Left cardiac atrium (tissue), 4 donors: ENCODE results near the gene DOCK1. TPM values are rescaled to one million over a fixed set of nuclear protein-coding genes. Genes with fewer than 3 reads are reported as not detected.
A peak's percentile ranks its signal among the peaks of the same experiment; 100 is the strongest.
"Not testable (repeated sequence)": the region's sequence is repeated elsewhere in the genome, so short reads cannot be mapped to it uniquely, and the experiment has no call there.

ENCODE experiments used
- ATAC-seq, 2 donors: fragments of 200-7000 bp; cut with Tn5 transposase; one replicate each; pipeline ENCODE4 v1.9.1; 2020; ENCODE audit warnings: mild to moderate bottlenecking in 2 of 2, moderate library complexity in 2 of 2
- DNase-seq: peaks from one replicate; pipeline ENCODE4 v3.0.0-alpha.2; 2020
- intact Hi-C, 2 donors: fragments of 100-400 bp; cut with DNase I; formaldehyde crosslinking; loops; one replicate each; pipeline versions ENCODE4 v1.14.1 to v1.15.1; 2022 to 2023
- total RNA-seq, 2 donors: library from RNA; stranded (reverse); fragmentation: NEBNext Ultra II Directional; extraction: Animal tissue kit (Norgen Biotek cat#: 25700); gene quantifications; one replicate each; pipeline ENCODE4 v1.2.1, GENCODE V29; 2021
- donor health status: DM: no; HTN: yes; CAD: no.
- donor health status: DM: no; HTN: yes; CAD: no; lungs with severe emphysema.
- donor health status: DM: yes; HTN: yes; CAD: no.
- donor health status: Dilated cardiomyopathy.

The DOCK1 gene
- total RNA-seq, 2 donors from 2014 or later: 19.5 to 27.3 TPM

DNA sequence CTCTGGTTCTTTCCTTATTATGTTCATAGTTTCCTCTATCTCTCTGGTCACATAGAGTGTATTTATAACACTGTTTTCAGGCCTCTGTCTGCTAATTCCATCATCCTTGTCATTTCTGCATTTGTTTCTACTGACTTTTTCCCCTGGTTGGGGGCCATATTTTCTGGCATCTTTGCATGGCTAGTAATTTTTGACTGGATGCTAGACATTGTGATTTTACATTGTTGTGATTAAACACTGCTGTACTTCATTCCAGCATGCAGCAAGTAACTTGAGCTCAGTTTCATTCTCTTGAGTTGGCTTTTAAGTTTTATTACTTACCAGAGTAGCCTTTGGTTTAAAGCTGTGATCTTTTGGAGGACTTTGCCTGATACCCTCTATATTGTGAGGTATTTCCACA is 6.8 kb upstream of the DOCK1 start:
- no peak for ATAC-seq
- DNase-seq: no peak
- intact Hi-C loops: no loop called here

- intact Hi-C loops, DNase-seq, ATAC-seq: not testable (repeated sequence)
Observed at GRCh38 chr10:126899529-126899928, 5.7 kb upstream of the DOCK1 start.

DNA sequence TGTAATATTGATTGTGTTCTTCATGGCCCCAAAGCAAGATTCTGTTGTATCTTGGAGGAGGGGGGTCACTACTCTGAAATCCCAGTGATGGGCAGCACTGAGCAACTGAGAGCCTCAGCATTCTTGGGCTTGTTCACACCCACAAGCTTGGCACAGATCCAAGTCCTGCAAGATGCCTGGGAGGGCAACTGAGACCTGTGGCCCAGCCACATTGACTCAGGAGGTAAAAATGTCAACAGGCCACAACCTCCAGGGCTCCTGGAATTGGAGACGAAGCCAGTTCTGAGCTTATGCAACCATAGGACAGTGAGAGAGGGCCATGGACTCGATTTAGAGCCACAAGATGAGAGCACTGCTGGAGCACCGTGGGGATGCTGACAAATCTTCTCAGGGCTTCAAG is 3.1 kb upstream of the DOCK1 start:
- intact Hi-C loops: no loop called here
- ATAC-seq: no peak
- no peak for DNase-seq

DNA sequence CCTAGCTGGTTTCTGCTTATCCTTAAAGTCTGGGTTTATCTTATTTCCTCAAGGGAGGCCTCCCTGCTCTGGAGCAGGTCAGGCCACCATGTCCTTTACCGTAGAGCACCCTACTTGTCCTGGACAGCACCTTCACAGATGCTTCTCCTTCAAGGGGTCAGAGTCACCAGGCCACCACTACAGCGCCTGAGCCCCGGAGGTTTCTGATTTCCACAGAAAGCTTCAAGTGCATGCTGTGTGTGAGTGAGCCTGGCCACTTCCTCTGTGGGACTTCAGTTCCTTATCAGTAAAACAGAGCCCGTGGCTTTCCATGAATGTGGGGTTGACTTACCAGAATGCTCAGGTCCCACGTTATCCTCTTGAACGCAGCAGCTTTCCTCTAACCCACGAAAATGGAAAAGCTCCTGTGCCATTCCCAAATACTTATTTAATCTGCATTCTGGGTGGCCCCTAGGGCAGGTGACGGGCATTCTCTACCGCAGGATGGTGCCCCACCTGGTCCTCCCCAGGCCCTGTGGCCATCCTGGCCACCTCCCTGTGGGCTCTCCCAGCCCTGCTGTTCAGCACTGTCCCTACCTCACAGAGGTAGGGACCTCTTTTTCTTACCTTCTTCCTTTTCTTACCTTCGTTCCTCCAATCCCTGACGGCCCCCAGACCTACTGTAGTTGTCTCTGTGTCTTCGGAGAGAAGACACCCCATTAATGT is 1.4 kb upstream of the DOCK1 start:
- intact Hi-C loops: no loop called here
- DNase-seq (no peak), ATAC-seq (no peak)

- ATAC-seq (no peak), DNase-seq (no peak)
- intact Hi-C loops: no loop called here
Observed at GRCh38 chr10:126904516-126904817, 761 bp upstream of the DOCK1 start.

DNA sequence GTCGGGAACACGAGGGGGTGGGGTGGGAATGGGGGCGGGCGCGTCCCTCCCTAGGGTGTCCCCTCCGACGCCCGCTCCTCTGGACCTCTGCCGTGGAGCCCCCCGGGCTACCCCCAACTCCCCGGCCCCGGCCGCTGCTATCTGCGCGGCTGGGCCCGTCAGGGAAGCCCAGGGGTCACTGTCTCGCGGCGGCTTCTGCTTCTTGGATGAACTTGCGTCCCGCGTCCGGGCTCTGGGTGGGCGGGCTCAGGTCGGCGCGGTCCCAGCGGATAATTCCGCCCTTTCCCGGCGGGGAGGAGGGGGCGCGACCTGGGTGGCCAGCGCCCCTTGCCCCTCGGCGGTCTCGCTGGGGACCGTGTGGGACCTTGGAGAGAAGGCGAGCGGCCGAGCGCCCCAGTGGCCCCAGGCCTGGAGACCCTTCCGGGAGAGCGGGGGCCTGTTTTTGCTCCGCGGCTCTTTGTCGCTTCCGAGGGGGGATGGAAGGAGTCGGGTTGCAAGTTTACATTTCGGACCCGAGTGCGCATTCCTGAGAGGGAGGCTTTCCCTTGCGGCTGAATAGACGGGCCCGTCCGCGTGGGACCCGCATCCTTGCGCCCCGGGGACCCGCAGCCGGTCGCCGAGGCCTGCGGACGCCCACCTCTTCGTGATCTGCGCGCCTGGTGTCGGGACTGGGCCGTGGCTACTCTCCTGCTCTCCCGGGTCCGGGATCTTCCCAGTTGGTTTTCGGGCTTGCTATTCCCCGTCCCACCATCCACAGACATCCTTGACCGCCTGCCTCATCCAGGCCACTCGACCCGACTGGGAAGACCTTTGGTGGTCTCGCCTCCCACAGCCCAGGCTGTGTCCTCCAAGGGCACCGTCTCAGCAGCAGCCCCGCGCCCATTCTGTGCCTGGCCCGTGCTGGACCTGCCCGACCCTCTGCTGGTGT is 812 bp downstream of the DOCK1 start:
- peak; percentile 42 to 47 for ATAC-seq

GRCh38 chr10:126906704-126907422 is 1.6 kb downstream of the DOCK1 start:
- intact Hi-C loops: no loop called here
- no peak for ATAC-seq
- DNase-seq: no peak

More for the DNA sequence above, 812 bp downstream of the DOCK1 start:
- intact Hi-C loops: no loop called here
- peak; percentile 50 for DNase-seq

DNA sequence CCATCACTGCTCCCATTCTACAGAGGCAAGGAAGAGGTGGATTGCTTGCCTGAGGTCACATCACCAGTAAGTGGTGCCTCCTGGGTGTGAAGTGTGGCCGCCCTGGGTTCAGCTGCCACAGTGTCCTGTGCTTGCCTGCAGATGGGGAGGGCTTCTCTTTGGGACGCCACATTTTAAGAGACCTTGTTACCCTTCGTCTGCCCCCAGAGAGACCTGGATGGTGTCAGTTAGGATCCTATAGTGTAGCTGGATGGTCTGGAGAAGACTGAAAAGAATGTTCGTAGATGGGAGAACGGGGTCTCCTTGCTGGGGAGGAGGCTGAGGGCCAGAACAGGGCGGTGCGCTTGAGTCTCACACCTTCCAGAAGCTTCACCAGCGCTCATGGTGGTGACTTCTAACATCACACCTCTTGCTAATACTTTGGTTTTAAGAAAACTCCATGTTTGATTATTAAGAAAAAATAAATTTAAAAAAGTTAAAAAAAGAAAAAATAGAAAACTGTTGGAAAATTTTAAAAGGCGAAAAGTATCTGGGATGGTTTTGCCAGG is 2.3 kb downstream of the DOCK1 start:
- ATAC-seq (no peak), DNase-seq (no peak)
- intact Hi-C loops: no loop called here

DNA sequence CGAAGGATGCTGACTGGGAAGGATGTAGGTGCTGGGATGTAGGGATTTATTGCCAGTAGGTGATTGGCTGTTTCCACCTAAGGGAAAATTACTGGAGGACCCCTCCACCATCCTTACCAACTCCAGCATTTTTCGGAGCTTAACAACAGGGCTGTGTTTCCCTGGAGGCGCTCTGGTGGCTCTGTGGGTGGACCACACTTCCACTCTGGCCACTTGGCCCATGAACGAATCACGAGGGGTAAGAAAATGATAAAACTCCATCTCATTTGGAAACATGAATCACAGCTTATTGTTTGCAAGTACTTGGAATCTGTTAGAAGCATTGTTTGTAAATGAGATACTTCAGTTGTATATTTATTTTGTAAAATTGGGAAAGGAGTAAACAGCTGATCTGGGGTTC is 3.0 kb downstream of the DOCK1 start:
- DNase-seq (no peak), ATAC-seq (no peak)
- intact Hi-C loops: no loop called here

GRCh38 chr10:126908729-126909128 is 3.5 kb downstream of the DOCK1 start:
- intact Hi-C loops: no loop called here
- ATAC-seq: no peak
- DNase-seq: no peak

- DNase-seq (no peak), ATAC-seq (no peak)
- intact Hi-C loops: no loop called here
Observed at GRCh38 chr10:126909147-126909546, 3.9 kb downstream of the DOCK1 start.

- ATAC-seq: no peak
Observed at GRCh38 chr10:126910196-126910595, 5.0 kb downstream of the DOCK1 start.

DNA sequence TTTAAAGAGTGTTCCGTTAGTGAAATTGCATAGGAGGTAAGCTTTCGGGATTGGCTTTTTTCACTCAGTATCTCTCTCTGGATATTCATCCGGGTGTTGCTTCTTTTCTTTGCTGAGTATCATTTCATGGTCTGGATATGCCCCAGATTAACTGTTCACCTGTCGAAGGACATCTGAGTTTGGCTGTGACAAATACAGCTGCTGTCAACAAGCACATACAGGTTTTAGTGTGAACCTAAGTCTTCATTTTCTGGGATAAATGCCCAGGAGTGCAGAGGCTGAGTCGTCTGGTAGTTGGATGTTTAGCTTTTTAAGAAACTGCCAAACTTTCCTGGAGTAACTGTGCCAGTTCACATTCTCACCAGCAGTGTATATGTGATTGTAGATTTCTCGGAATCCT is 5.6 kb downstream of the DOCK1 start:
- no peak for ATAC-seq
- no peak for DNase-seq
- intact Hi-C loops: no loop called here

More at GRCh38 chr10:126910196-126910595, 5.0 kb downstream of the DOCK1 start:
- intact Hi-C loops: no loop called here
- no peak for DNase-seq

- DNase-seq: no peak
- intact Hi-C loops: no loop called here
- ATAC-seq: no peak
Observed at GRCh38 chr10:126911301-126911700, 6.1 kb downstream of the DOCK1 start.

DNA sequence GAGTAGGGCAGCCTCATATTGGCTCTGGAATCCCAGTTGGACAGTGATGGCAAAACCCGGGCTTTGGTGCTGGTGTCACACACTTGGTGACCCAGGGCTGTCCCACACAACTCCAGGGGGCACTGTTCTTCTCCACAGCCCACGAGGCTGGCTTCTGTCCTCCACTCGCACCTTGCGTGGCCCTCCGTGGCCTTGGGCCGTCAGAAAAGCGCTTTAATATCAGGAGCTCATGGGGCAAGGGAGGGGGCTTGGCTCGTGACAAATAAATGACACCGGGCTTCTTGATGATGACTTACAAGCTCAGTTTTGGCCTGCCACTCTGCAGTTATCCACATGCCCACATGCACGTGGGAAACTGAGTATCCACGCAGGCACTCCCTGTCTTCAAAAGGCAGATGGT is 8.1 kb downstream of the DOCK1 start:
- DNase-seq (no peak), ATAC-seq (no peak)
- intact Hi-C loops: no loop called here

DNA sequence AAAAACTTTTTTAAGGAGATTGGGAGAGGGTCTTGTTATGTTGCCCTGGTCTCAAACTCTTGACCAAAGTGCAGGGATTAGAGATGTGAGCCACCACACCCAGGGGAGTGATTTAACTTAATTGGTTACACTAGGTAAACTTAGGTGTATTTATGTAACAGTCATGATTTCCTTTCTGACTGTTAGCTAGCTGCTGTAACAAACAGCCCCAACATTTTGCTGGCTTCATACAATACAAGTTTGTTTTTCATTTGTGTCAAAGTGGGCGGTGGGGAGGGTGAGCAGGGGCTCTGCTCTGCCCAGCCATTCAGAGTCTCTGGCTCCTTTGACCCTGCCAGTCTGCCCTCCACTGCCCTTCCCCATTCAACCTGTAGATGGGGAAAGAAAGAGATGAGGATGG is 9.3 kb downstream of the DOCK1 start:
- intact Hi-C loops: no loop called here
- DNase-seq: no peak
- no peak for ATAC-seq

- intact Hi-C loops, DNase-seq, ATAC-seq: not testable (repeated sequence)
Observed at GRCh38 chr10:126916952-126917351, 11.7 kb downstream of the DOCK1 start.

DNA sequence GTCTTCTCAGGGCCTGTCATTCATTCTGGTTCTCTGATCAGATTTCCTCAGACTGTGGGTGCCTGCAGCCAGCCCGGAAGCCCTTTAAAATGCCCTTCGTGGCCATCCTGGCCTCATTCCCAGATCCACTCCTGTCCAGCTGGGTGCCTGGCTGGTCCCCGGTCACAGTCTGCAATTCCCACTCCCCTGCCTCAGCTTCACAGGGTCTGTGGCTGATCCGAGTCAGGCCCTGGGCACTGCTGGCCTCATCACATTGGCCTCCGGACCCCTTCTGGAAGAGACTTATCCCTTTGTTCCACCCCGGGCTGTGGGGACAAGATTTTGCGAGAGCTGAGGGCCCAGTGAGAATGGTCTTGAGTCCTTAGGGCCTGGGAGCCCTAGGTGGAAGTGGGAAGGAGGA is 12.1 kb downstream of the DOCK1 start:
- DNase-seq (peak; percentile 41), ATAC-seq (peak; percentile 53 to 64)
- intact Hi-C loops: no loop called here

GRCh38 chr10:126917975-126918908 is 13.0 kb downstream of the DOCK1 start:
- ATAC-seq (peak; percentile 16 to 17), DNase-seq (no peak)
- intact Hi-C loops: no loop called here
